ENCODE data around the gene PDGFA. TPM values are rescaled to one million over a fixed set of nuclear protein-coding genes. Genes with fewer than 3 reads are reported as not detected.
"Not testable (repeated sequence)": the region's sequence is repeated elsewhere in the genome, so short reads cannot be mapped to it uniquely, and the experiment has no call there.

PDGFA gene
- total and polyA plus RNA-seq, 4 donors: 25.5 to 76.8 (median 58.3) TPM

GRCh38 chr7:552151-552867 is 32.7 kb upstream of the PDGFA start:
- not testable (repeated sequence) for H3K4me1 ChIP-seq (ENCODE audit: control insufficient read depth, insufficient read depth, low read length); H3K27ac ChIP-seq (ENCODE audit: low read depth, low read length); DNase-seq (ENCODE audit: low read depth in 4 of 6, low spot score in 6 of 6); H3K27me3 ChIP-seq (ENCODE audit: control insufficient read depth, insufficient read depth, low read length); H3K9me3 ChIP-seq (ENCODE audit: control insufficient read depth, insufficient read depth, low read length); H3K4me3 ChIP-seq (ENCODE audit: low read depth, low read length)
- peaks cover 84% of the 10 kb centered on the region for H3K36me3 ChIP-seq (ENCODE audit: control insufficient read depth, insufficient read depth, low read length)
- 83% methylated on average over 23 of the region's 32 CpGs for WGBS (ENCODE audit: insufficient coverage)

GRCh38 chr7:551615-551970 is 31.9 kb upstream of the PDGFA start:
- not testable (repeated sequence) for H3K4me1 ChIP-seq (ENCODE audit: control insufficient read depth, insufficient read depth, low read length); DNase-seq (ENCODE audit: low read depth in 4 of 6, low spot score in 6 of 6); H3K27ac ChIP-seq (ENCODE audit: low read depth, low read length); H3K9me3 ChIP-seq (ENCODE audit: control insufficient read depth, insufficient read depth, low read length); H3K4me3 ChIP-seq (ENCODE audit: low read depth, low read length); H3K27me3 ChIP-seq (ENCODE audit: control insufficient read depth, insufficient read depth, low read length)
- H3K36me3 ChIP-seq (ENCODE audit: control insufficient read depth, insufficient read depth, low read length): peaks cover 81% of the 10 kb centered on the region
- WGBS (ENCODE audit: insufficient coverage): 93% methylated on average over 3 of the region's 9 CpGs

- Histone ChIP-seq H3K4me1 (ENCODE audit: control insufficient read depth, insufficient read depth, low read length) (no peaks in the 10 kb centered on the region), H3K4me3 (ENCODE audit: low read depth, low read length) (no peak overlapping the region), H3K27me3 (ENCODE audit: control insufficient read depth, insufficient read depth, low read length) (no peaks in the 10 kb centered on the region), H3K27ac (ENCODE audit: low read depth, low read length) (no peak overlapping the region), H3K9me3 (ENCODE audit: control insufficient read depth, insufficient read depth, low read length) (no peaks in the 10 kb centered on the region), H3K36me3 (ENCODE audit: control insufficient read depth, insufficient read depth, low read length) (peaks cover 81% of the 10 kb centered on the region)
- no peak for DNase-seq (ENCODE audit: low read depth in 4 of 6, low spot score in 6 of 6)
- 96% methylated on average over 16 of the region's 19 CpGs for WGBS (ENCODE audit: insufficient coverage)
These were observed 31.4 kb upstream of the PDGFA start for GRCh38 chr7:550881-551614.

- no peak overlapping the region for H3K27ac ChIP-seq (ENCODE audit: low read depth, low read length)
- WGBS (ENCODE audit: insufficient coverage): 94% methylated on average over 30 of the region's 31 CpGs
- no peaks in the 10 kb centered on the region for H3K27me3 ChIP-seq (ENCODE audit: control insufficient read depth, insufficient read depth, low read length)
- no peak for DNase-seq (ENCODE audit: low read depth in 4 of 6, low spot score in 6 of 6)
- H3K36me3 ChIP-seq (ENCODE audit: control insufficient read depth, insufficient read depth, low read length): peaks cover 72% of the 10 kb centered on the region
- no peak overlapping the region for H3K4me3 ChIP-seq (ENCODE audit: low read depth, low read length)
- H3K4me1 ChIP-seq (ENCODE audit: control insufficient read depth, insufficient read depth, low read length): no peaks in the 10 kb centered on the region
- H3K9me3 ChIP-seq (ENCODE audit: control insufficient read depth, insufficient read depth, low read length): no peaks in the 10 kb centered on the region
These were observed 30.4 kb upstream of the PDGFA start for GRCh38 chr7:549891-550625.

GRCh38 chr7:549066-549890 is 29.6 kb upstream of the PDGFA start:
- no peak for DNase-seq (ENCODE audit: low read depth in 4 of 6, low spot score in 6 of 6)

GRCh38 chr7:548401-548800 is 28.8 kb upstream of the PDGFA start:
- Histone ChIP-seq H3K9me3 (ENCODE audit: control insufficient read depth, insufficient read depth, low read length) (no peaks in the 10 kb centered on the region), H3K36me3 (ENCODE audit: control insufficient read depth, insufficient read depth, low read length) (peaks cover 58% of the 10 kb centered on the region), H3K4me3 (ENCODE audit: low read depth, low read length) (no peak overlapping the region), H3K27ac (ENCODE audit: low read depth, low read length) (no peak overlapping the region), H3K4me1 (ENCODE audit: control insufficient read depth, insufficient read depth, low read length) (no peaks in the 10 kb centered on the region), H3K27me3 (ENCODE audit: control insufficient read depth, insufficient read depth, low read length) (no peaks in the 10 kb centered on the region)
- no peak for DNase-seq (ENCODE audit: low read depth in 4 of 6, low spot score in 6 of 6)
- 97% methylated on average over 11 of the region's 11 CpGs for WGBS (ENCODE audit: insufficient coverage)

More at GRCh38 chr7:549066-549890, 29.6 kb upstream of the PDGFA start:
- Histone ChIP-seq H3K27ac (ENCODE audit: low read depth, low read length) (no peak overlapping the region), H3K9me3 (ENCODE audit: control insufficient read depth, insufficient read depth, low read length) (no peaks in the 10 kb centered on the region), H3K4me1 (ENCODE audit: control insufficient read depth, insufficient read depth, low read length) (no peaks in the 10 kb centered on the region), H3K27me3 (ENCODE audit: control insufficient read depth, insufficient read depth, low read length) (no peaks in the 10 kb centered on the region), H3K36me3 (ENCODE audit: control insufficient read depth, insufficient read depth, low read length) (peaks cover 66% of the 10 kb centered on the region), H3K4me3 (ENCODE audit: low read depth, low read length) (no peak overlapping the region)
- 89% methylated on average over 39 of the region's 43 CpGs for WGBS (ENCODE audit: insufficient coverage)

- Histone ChIP-seq H3K27me3 (ENCODE audit: control insufficient read depth, insufficient read depth, low read length) (no peaks in the 10 kb centered on the region), H3K36me3 (ENCODE audit: control insufficient read depth, insufficient read depth, low read length) (peaks cover 40% of the 10 kb centered on the region), H3K9me3 (ENCODE audit: control insufficient read depth, insufficient read depth, low read length) (no peaks in the 10 kb centered on the region), H3K27ac (ENCODE audit: low read depth, low read length) (no peak overlapping the region), H3K4me1 (ENCODE audit: control insufficient read depth, insufficient read depth, low read length) (peaks cover 3% of the 10 kb centered on the region), H3K4me3 (ENCODE audit: low read depth, low read length) (no peak overlapping the region)
- DNase-seq (ENCODE audit: low read depth in 4 of 6, low spot score in 6 of 6): no peak
- 95% methylated on average over 16 of the region's 16 CpGs for WGBS (ENCODE audit: insufficient coverage)
These were observed 25.8 kb upstream of the PDGFA start for GRCh38 chr7:545470-545869.

GRCh38 chr7:544338-545221 is 24.9 kb upstream of the PDGFA start:
- Histone ChIP-seq H3K9me3 (ENCODE audit: control insufficient read depth, insufficient read depth, low read length) (no peaks in the 10 kb centered on the region), H3K27me3 (ENCODE audit: control insufficient read depth, insufficient read depth, low read length) (no peaks in the 10 kb centered on the region), H3K4me3 (ENCODE audit: low read depth, low read length) (no peak overlapping the region), H3K36me3 (ENCODE audit: control insufficient read depth, insufficient read depth, low read length) (peaks cover 31% of the 10 kb centered on the region), H3K4me1 (ENCODE audit: control insufficient read depth, insufficient read depth, low read length) (peaks cover 3% of the 10 kb centered on the region), H3K27ac (ENCODE audit: low read depth, low read length) (no peak overlapping the region)
- DNase-seq (ENCODE audit: low read depth in 4 of 6, low spot score in 6 of 6): no peak
- 82% methylated on average over 9 of the region's 18 CpGs for WGBS (ENCODE audit: insufficient coverage)

All from spinal cord (tissue), 10 donors.